Psoas muscle (tissue), 8 donors: ENCODE results near the gene ARHGAP21. TPM values are rescaled to one million over a fixed set of nuclear protein-coding genes. Genes with fewer than 3 reads are reported as not detected.
"Not testable (repeated sequence)": the region's sequence is repeated elsewhere in the genome, so short reads cannot be mapped to it uniquely, and the experiment has no call there.

Experiments used
- ATAC-seq, 4 donors: fragments of 200-7000 bp; cut with Tn5 transposase; one replicate each; pipeline ENCODE4 v1.9.1; 2020; ENCODE audit warnings: moderate library complexity in 3 of 4, mild to moderate bottlenecking in 2 of 4
- DNase-seq, 2 donors: peaks; one replicate each; pipeline ENCODE4 v3.0.0-alpha.2; 2020
- H3K27ac ChIP-seq: fragments of 200-600 bp; one replicate; pipeline ENCODE4 v1.8.0; 2022
- H3K27me3 ChIP-seq, 3 donors: fragments of 200-600 bp in 1 of 3; one replicate each; pipeline versions ENCODE4 v1.6.1 to v1.8.0; 2013 to 2022; ENCODE audit warnings: low read length in 2 of 3, mild to moderate bottlenecking in 2 of 3, moderate library complexity in 1 of 3; ENCODE audit not compliant: insufficient read depth in 3 of 3
- H3K36me3 ChIP-seq, 2 donors: fragments of 200-600 bp in 1 of 2; one replicate each; pipeline versions ENCODE4 v1.6.1 to v1.8.0; 2013 to 2022; ENCODE audit warnings: low read depth in 1 of 2, mild to moderate bottlenecking in 1 of 2, moderate library complexity in 1 of 2; ENCODE audit not compliant: insufficient read depth in 1 of 2
- H3K4me1 ChIP-seq: fragments of 200-600 bp; one replicate; pipeline ENCODE4 v1.8.0; 2022
- H3K4me3 ChIP-seq: fragments of 200-600 bp; one replicate; pipeline ENCODE4 v1.8.0; 2022; ENCODE audit warnings: mild to moderate bottlenecking
- H3K9me3 ChIP-seq: fragments of 200-600 bp; one replicate; pipeline ENCODE4 v1.8.0; 2022
- CTCF ChIP-seq: fragments of 200-600 bp; IDR thresholded peaks from one replicate; pipeline ENCODE4 v1.8.0; 2022; ENCODE audit warnings: antibody characterized with exemption
- WGBS, 3 donors: extraction: QIAGEN DNeasy Blood & Tissue Kit; methylation state at CpG; one replicate each; pipeline versions ENCODE4 v1.1.6 to v1.1.7; 2013; 5-methylcytosine and 5-hydroxymethylcytosine counted together
- intact Hi-C, 2 donors: fragments of 100-400 bp; cut with DNase I; formaldehyde crosslinking; loops; one replicate each; pipeline versions ENCODE4 v1.11.0 to v1.14.2; 2022
- polyA plus RNA-seq, 3 donors: library from polyadenylated mRNA; stranded (reverse); fragments of 200-250 nt; gene quantifications; one replicate each; pipeline ENCODE4 v1.2.3, GENCODE V29; 2013
- total RNA-seq, 4 donors: library from RNA; stranded (reverse); fragmentation: NEBNext Ultra II Directional in 2 of 4; extraction: Animal tissue kit (Norgen Biotek cat#: 25700) in 2 of 4; gene quantifications; one replicate each; pipeline versions ENCODE4 v1.2.1 to v1.2.4, GENCODE V29; 2021 to 2023
- donor health status: healthy with polysubstance abuse.
- donor health status: DM: no; HTN: no; CAD: no; lungs with moderate emphysema.
- donor health status: Bipolar disorder and iron deficiency.
- donor health status: healthy.
- donor health status: DM: yes; HTN: yes; CAD: no.
- donor health status: DM: no; HTN: no; CAD: no.
- donor health status: DM: no; HTN: no; CAD: no.
- donor health status: DM: yes; HTN: yes; CAD: no.

Gene ARHGAP21
- total and polyA plus RNA-seq, 7 donors = 16.1 to 44.7 (median 34.2) TPM

- Histone ChIP-seq H3K27me3 (no peaks in the 10 kb centered on the region), H3K4me3 (no peak overlapping the region), H3K27ac (no peak overlapping the region), H3K4me1 (peaks cover 15% of the 10 kb centered on the region), H3K9me3 (no peaks in the 10 kb centered on the region), H3K36me3 (peaks cover 4 to 5% of the 10 kb centered on the region in 2 donors)
- ATAC-seq = no peak
- no peak for TF ChIP-seq CTCF
- DNase-seq = no peak
- WGBS, 3 donors = 84 to 92% (median 86%) methylated on average over 7 of the region's 7 CpGs
- intact Hi-C loops = no loop called here
These were observed 55.4 kb downstream of the ARHGAP21 start for GRCh38 chr10:24668247-24668646.

- Histone ChIP-seq H3K27me3 (no peaks in the 10 kb centered on the region), H3K36me3 (peaks cover 4 to 5% of the 10 kb centered on the region in 2 donors), H3K9me3 (no peaks in the 10 kb centered on the region), H3K4me1 (peaks cover 8% of the 10 kb centered on the region), H3K4me3 (no peak overlapping the region), H3K27ac (no peak overlapping the region)
- DNase-seq (no peak), ATAC-seq (no peak)
- WGBS, 3 donors = 22 to 57% (median 53%) methylated on average over 1 of the region's 1 CpG
- intact Hi-C loops = no loop called here
- TF ChIP-seq CTCF = no peak
These were observed 58.7 kb downstream of the ARHGAP21 start for GRCh38 chr10:24664991-24665390.

- Histone ChIP-seq H3K36me3 (peaks cover 0 to 3% of the 10 kb centered on the region in 2 donors), H3K27me3 (no peaks in the 10 kb centered on the region), H3K4me1 (no peaks in the 10 kb centered on the region), H3K4me3 (no peak overlapping the region), H3K9me3 (no peaks in the 10 kb centered on the region), H3K27ac (no peak overlapping the region)
- ATAC-seq = no peak
- WGBS, 3 donors = 75 to 81% (median 76%) methylated on average over 2 of the region's 2 CpGs
- no peak for DNase-seq
- no peak for TF ChIP-seq CTCF
- intact Hi-C loops = no loop called here
These were observed 62.3 kb downstream of the ARHGAP21 start for GRCh38 chr10:24661376-24661775.

GRCh38 chr10:24658319-24658718 is 65.4 kb downstream of the ARHGAP21 start:
- H3K27me3 ChIP-seq, H3K9me3 ChIP-seq, DNase-seq, H3K4me3 ChIP-seq, H3K4me1 ChIP-seq, ATAC-seq, H3K36me3 ChIP-seq, intact Hi-C loops, H3K27ac ChIP-seq: not testable (repeated sequence)
- WGBS, 3 donors = 97 to 99% (median 99%) methylated on average over 4 of the region's 4 CpGs

GRCh38 chr10:24656326-24656725 is 67.4 kb downstream of the ARHGAP21 start:
- H3K4me3 ChIP-seq, H3K36me3 ChIP-seq, ATAC-seq, H3K9me3 ChIP-seq, H3K27me3 ChIP-seq, DNase-seq, intact Hi-C loops, H3K27ac ChIP-seq: not testable (repeated sequence)
- peaks cover 18% of the 10 kb centered on the region for H3K4me1 ChIP-seq
- WGBS, 3 donors = 99% methylated on average over 12 of the region's 33 CpGs; no CpG with 5 or more reads in 2 of the 3 donors

GRCh38 chr10:24652381-24652957 is 71.2 kb downstream of the ARHGAP21 start:
- intact Hi-C loops = no loop called here
- H3K4me1 ChIP-seq = peaks cover 39% of the 10 kb centered on the region
- H3K9me3 ChIP-seq = no peaks in the 10 kb centered on the region
- no peak overlapping the region for H3K4me3 ChIP-seq
- ATAC-seq (no peak), DNase-seq (no peak)
- peak overlapping the region; percentile 39 for H3K27ac ChIP-seq
- no peak for TF ChIP-seq CTCF
- 75 to 84% (median 76%) methylated on average over 4 of the region's 4 CpGs for WGBS, 3 donors
- H3K27me3 ChIP-seq = no peaks in the 10 kb centered on the region
- no peaks in the 10 kb centered on the region for H3K36me3 ChIP-seq
